ENCODE data around the gene STAP1. TPM values are rescaled to one million over a fixed set of nuclear protein-coding genes. Genes with fewer than 3 reads are reported as not detected.

The STAP1 gene
- total and polyA plus RNA-seq, 2 experiments from 2014 or later = not detected

DNA sequence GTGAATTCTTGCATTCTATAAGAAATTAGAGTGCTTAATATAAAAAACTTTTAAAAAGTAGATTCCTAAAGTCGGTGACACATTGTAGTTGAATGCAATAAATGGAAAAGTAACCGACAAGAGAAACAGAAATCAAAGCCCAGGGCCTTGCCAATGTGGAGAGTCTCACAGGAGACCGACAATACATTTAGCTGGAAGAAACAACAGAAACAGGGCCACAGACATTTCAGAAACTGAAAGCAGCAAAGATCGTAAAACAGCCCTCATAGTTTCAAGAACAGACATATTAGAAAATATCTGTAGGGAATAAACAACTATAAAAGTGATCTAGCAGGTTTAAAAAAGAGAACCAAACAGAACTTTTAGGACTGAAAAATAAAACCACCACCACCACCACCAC is 49.5 kb downstream of the STAP1 start (continued):
- TF ChIP-seq REST (IDR thresholded peaks at IDR 0.05; ENCODE audit: unreplicated experiment) = no peak
- TF ChIP-seq, protein P1, sequence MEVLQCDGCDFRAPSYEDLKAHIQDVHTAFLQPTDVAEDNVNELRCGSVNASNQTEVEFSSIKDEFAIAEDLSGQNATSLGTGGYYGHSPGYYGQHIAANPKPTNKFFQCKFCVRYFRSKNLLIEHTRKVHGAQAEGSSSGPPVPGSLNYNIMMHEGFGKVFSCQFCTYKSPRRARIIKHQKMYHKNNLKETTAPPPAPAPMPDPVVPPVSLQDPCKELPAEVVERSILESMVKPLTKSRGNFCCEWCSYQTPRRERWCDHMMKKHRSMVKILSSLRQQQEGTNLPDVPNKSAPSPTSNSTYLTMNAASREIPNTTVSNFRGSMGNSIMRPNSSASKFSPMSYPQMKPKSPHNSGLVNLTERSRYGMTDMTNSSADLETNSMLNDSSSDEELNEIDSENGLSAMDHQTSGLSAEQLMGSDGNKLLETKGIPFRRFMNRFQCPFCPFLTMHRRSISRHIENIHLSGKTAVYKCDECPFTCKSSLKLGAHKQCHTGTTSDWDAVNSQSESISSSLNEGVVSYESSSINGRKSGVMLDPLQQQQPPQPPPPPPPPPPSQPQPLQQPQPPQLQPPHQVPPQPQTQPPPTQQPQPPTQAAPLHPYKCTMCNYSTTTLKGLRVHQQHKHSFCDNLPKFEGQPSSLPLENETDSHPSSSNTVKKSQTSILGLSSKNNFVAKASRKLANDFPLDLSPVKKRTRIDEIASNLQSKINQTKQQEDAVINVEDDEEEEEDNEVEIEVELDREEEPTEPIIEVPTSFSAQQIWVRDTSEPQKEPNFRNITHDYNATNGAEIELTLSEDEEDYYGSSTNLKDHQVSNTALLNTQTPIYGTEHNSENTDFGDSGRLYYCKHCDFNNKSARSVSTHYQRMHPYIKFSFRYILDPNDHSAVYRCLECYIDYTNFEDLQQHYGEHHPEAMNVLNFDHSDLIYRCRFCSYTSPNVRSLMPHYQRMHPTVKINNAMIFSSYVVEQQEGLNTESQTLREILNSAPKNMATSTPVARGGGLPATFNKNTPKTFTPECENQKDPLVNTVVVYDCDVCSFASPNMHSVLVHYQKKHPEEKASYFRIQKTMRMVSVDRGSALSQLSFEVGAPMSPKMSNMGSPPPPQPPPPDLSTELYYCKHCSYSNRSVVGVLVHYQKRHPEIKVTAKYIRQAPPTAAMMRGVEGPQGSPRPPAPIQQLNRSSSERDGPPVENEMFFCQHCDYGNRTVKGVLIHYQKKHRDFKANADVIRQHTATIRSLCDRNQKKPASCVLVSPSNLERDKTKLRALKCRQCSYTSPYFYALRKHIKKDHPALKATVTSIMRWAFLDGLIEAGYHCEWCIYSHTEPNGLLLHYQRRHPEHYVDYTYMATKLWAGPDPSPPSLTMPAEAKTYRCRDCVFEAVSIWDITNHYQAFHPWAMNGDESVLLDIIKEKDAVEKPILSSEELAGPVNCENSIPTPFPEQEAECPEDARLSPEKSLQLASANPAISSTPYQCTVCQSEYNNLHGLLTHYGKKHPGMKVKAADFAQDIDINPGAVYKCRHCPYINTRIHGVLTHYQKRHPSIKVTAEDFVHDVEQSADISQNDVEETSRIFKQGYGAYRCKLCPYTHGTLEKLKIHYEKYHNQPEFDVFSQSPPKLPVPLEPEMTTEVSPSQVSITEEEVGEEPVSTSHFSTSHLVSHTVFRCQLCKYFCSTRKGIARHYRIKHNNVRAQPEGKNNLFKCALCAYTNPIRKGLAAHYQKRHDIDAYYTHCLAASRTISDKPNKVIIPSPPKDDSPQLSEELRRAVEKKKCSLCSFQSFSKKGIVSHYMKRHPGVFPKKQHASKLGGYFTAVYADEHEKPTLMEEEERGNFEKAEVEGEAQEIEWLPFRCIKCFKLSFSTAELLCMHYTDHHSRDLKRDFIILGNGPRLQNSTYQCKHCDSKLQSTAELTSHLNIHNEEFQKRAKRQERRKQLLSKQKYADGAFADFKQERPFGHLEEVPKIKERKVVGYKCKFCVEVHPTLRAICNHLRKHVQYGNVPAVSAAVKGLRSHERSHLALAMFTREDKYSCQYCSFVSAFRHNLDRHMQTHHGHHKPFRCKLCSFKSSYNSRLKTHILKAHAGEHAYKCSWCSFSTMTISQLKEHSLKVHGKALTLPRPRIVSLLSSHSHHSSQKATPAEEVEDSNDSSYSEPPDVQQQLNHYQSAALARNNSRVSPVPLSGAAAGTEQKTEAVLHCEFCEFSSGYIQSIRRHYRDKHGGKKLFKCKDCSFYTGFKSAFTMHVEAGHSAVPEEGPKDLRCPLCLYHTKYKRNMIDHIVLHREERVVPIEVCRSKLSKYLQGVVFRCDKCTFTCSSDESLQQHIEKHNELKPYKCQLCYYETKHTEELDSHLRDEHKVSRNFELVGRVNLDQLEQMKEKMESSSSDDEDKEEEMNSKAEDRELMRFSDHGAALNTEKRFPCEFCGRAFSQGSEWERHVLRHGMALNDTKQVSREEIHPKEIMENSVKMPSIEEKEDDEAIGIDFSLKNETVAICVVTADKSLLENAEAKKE (CRISPR knock-in tag; IDR thresholded peaks at IDR 0.05) = no peak

DNA sequence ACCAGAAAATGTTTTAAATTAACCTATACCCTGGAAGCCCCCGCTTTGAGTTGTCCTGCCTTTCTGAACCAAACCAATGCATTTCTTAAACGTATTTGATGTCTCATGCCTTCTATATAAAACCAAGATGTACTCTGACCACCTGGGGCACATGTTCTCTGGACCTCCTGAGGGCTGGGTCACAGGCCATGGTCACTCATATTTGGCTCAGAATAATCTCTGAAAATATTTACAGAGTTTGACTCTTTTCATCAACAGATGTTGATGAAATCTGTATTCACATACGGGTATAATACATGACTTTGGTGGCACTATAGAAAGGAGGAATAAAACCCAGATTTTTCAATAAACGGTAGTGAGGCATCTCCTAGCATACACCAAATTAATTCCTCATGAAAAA is 55.7 kb downstream of the STAP1 start:
- no peaks in the 10 kb centered on the region for H4K20me1 ChIP-seq (replicated peaks; ENCODE audit: insufficient read depth)
- Mint-ChIP-seq H3K36me3 (ENCODE audit: low read depth) (peaks cover 30% of the 10 kb centered on the region), H3K27ac (no peak overlapping the region), H3K9me3 (no peaks in the 10 kb centered on the region; the same call in 2 of the 3 replicates), H3K27me3 (ENCODE audit: insufficient read depth, low read depth, poor library complexity) (no peaks in the 10 kb centered on the region), H3K4me3 (no peak overlapping the region), H3K4me1 (no peaks in the 10 kb centered on the region)
- H3K9me2 ChIP-seq (ENCODE audit: insufficient read depth) = no peaks in the 10 kb centered on the region
- H3F3A ChIP-seq (replicated peaks; ENCODE audit: low read depth) = no peaks in the 10 kb centered on the region
- ATAC-seq = no peak
- H3K36me3 ChIP-seq (ENCODE audit: insufficient read depth) = peaks cover 6% of the 10 kb centered on the region; the same call in 1 of the 2 replicates
- H3K4me1 ChIP-seq (ENCODE audit: insufficient read depth) = no peaks in the 10 kb centered on the region
- H3K27ac ChIP-seq (ENCODE audit: low read depth) = no peak overlapping the region
- H3K79me2 ChIP-seq (replicated peaks; ENCODE audit: insufficient read depth) = no peaks in the 10 kb centered on the region
- DNase-seq (ENCODE audit: low spot score) = no peak
- no peak overlapping the region for H2AFZ ChIP-seq
- H3K27me3 ChIP-seq (ENCODE audit: insufficient read depth) = no peaks in the 10 kb centered on the region
- H3K4me3 ChIP-seq = no peak overlapping the region
- H3K4me2 ChIP-seq = no peak overlapping the region
- TF ChIP-seq JUNB (IDR thresholded peaks at IDR 0.05; ENCODE audit: unreplicated experiment) (no peak), CREB1 (CRISPR knock-in tag; IDR thresholded peaks at IDR 0.05; ENCODE audit: low read depth) (no peak)
- TF ChIP-seq, protein P1 (CRISPR knock-in tag; IDR thresholded peaks at IDR 0.05) = no peak
